NCI-H345 treated with DMSO at 0.1 percent for 48 hours (cell line): ENCODE data around the gene NPDC1.
"Not testable (repeated sequence)": the region's sequence is repeated elsewhere in the genome, so short reads cannot be mapped to it uniquely, and the experiment has no call there.

ENCODE experiments used
- DNase-seq: peaks from one replicate; lab custom pipeline; 2025; ENCODE audit not compliant: unreplicated experiment; lab: John Stamatoyannopoulos, UW

The NPDC1 gene

GRCh38 chr9:137014166-137014565 is 31.8 kb downstream of the NPDC1 start:
- DNase-seq: no peak

GRCh38 chr9:137013571-137013940 is 32.4 kb downstream of the NPDC1 start:
- no peak for DNase-seq

- DNase-seq: no peak
Measured at GRCh38 chr9:137012694-137013570, 33.0 kb downstream of the NPDC1 start.

- DNase-seq: no peak
Measured at GRCh38 chr9:137011907-137012675, 33.9 kb downstream of the NPDC1 start.

GRCh38 chr9:137011156-137011555 is 34.8 kb downstream of the NPDC1 start:
- no peak for DNase-seq

- no peak for DNase-seq
Measured at GRCh38 chr9:137009938-137010732, 35.8 kb downstream of the NPDC1 start.

GRCh38 chr9:137009217-137009616 is 36.8 kb downstream of the NPDC1 start:
- DNase-seq: no peak

- no peak for DNase-seq
Measured at GRCh38 chr9:137008312-137008711, 37.7 kb downstream of the NPDC1 start.

GRCh38 chr9:137007816-137008270 is 38.1 kb downstream of the NPDC1 start:
- DNase-seq: no peak

GRCh38 chr9:137007108-137007815 is 38.7 kb downstream of the NPDC1 start:
- no peak for DNase-seq

- DNase-seq: no peak
Measured at GRCh38 chr9:137006116-137007003, 39.6 kb downstream of the NPDC1 start.

- not testable (repeated sequence) for DNase-seq
Measured at GRCh38 chr9:137004285-137004684, 41.7 kb downstream of the NPDC1 start.

- DNase-seq: no peak
Measured at GRCh38 chr9:137002646-137003041, 43.3 kb downstream of the NPDC1 start.

- no peak for DNase-seq
Measured at GRCh38 chr9:137001857-137002645, 43.9 kb downstream of the NPDC1 start.

- DNase-seq: no peak
Measured at GRCh38 chr9:137000177-137000930, 45.6 kb downstream of the NPDC1 start.

GRCh38 chr9:136997830-136998234 is 48.1 kb downstream of the NPDC1 start:
- DNase-seq: no peak

GRCh38 chr9:136997371-136997770 is 48.6 kb downstream of the NPDC1 start:
- DNase-seq: no peak
